Testis (tissue), 3 donors: ENCODE data around the gene GDF11. TPM values are rescaled to one million over a fixed set of nuclear protein-coding genes. Genes with fewer than 3 reads are reported as not detected.

ENCODE experiments used
- DNase-seq: peaks from one replicate; pipeline ENCODE4 v3.0.0-alpha.2; 2019
- H3K27ac ChIP-seq, 2 donors: fragments of 200-600 bp; sonication (generic); one replicate each; pipeline ENCODE4 v1.5.1; 2019
- H3K27me3 ChIP-seq: fragments of 200-600 bp; sonication (generic); one replicate; pipeline ENCODE4 v1.5.1; 2019
- H3K36me3 ChIP-seq: fragments of 200-600 bp; sonication (generic); one replicate; pipeline ENCODE4 v1.5.1; 2017; ENCODE audit warnings: low read depth; ENCODE audit errors: missing control alignments
- H3K4me1 ChIP-seq: fragments of 200-600 bp; sonication (generic); one replicate; pipeline ENCODE4 v1.5.1; 2019
- H3K4me3 ChIP-seq, 2 donors: fragments of 200-600 bp; sonication (generic); one replicate each; pipeline ENCODE4 v1.5.1; 2017 to 2019
- H3K9me3 ChIP-seq: fragments of 200-600 bp; sonication (generic); one replicate; pipeline ENCODE4 v1.5.1; 2017
- CTCF ChIP-seq, 3 experiments: fragments of 450-650 bp in 2 of 3; fragments of 200-600 bp in 1 of 3; sonication (generic) in 1 of 3; IDR thresholded peaks; one replicate each; pipeline ENCODE4 v1.5.1; 2016 to 2019; ENCODE audit warnings: antibody characterized with exemption in 3 of 3, mild to moderate bottlenecking in 2 of 3, moderate library complexity in 1 of 3
- POLR2A ChIP-seq: fragments of 450-650 bp; IDR thresholded peaks from one replicate; pipeline ENCODE4 v1.6.1; 2017; ENCODE audit warnings: antibody characterized with exemption, mild to moderate bottlenecking, moderate library complexity
- whole genome bisulfite sequencing, 2 donors: methylation state at CpG; one replicate each; pipeline ENCODE4 v1.1.5; 2018; 5-methylcytosine and 5-hydroxymethylcytosine counted together
- intact Hi-C: fragments of 100-400 bp; cut with DNase I; formaldehyde crosslinking; loops from one replicate; pipeline ENCODE4 v1.15.1; 2023; ENCODE audit warnings: low total_unique reads
- polyA plus RNA-seq: library from polyadenylated mRNA; stranded (reverse); fragments of 350-450 nt; fragmentation: Illumina TruSeq; extraction: RNeasy Lipid Tissue Mini Kit (QIAGEN cat#74804); gene quantifications from one replicate; pipeline ENCODE4 v1.2.3, GENCODE V29; 2014; ENCODE audit warnings: low read depth, low replicate concordance; ENCODE audit not compliant: insufficient read depth
- total RNA-seq, 2 donors: library from RNA; depleted of rRNA; stranded (reverse); fragments of >200 nt; gene quantifications; one replicate each; pipeline ENCODE4 v1.2.3, GENCODE V29; 2016

Gene GDF11
- total and polyA plus RNA-seq, 3 donors from 2014 or later = 3.0 to 3.3 (median 3.1) TPM

DNA sequence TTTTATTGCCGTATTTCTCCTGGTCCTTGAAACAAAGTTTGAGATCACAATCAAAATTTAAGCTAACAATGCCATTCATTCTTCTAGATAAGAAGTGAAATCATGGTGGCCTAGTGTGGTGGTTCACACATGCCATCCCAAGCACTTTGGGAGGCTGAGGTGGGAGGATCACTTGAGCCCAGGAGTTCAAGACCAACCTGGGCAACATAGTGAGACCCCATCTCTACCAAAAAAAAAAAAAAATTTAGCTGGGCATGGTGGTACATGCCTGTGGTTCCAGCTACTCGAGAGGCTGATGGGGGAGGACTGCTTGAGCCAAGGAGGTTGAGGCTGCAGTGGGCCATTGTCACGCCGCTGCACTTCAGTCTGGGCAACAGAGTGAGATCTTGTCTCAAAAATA lies 24.2 kb downstream of the GDF11 start:
- no peak for DNase-seq
- WGBS, 2 donors = 91 to 94% methylated on average over 4 of the region's 4 CpGs
- H3K36me3 ChIP-seq = no peaks in the 10 kb centered on the region
- H3K27me3 ChIP-seq = no peaks in the 10 kb centered on the region
- H3K4me3 ChIP-seq = no peak overlapping the region
- intact Hi-C loops = no loop called here
- TF ChIP-seq CTCF (IDR thresholded peaks at IDR 0.05) (no peak), POLR2A (no peak)
- H3K27ac ChIP-seq = no peak overlapping the region
- H3K4me1 ChIP-seq = no peaks in the 10 kb centered on the region
- H3K9me3 ChIP-seq = no peaks in the 10 kb centered on the region

DNA sequence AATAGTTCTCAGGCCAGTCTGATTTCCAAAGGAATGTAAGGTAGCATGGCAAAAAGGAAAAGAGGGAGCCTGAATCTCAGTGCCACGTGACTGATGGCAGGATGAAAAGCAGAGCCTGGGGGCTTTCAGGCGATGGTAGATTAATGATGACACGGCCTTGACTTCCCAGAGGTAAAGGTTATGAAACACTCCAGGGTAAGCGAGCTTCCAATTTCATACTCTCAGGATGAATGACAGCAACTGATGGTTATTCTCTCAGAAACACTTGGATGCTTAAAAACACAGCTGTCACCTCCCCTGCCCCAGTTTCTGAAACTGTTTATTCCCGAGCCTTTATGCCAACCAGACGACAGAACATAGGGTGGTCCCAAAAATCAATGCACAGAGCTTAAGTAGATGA lies 28.8 kb downstream of the GDF11 start:
- Histone ChIP-seq H3K36me3 (no peaks in the 10 kb centered on the region), H3K4me3 (no peak overlapping the region), H3K9me3 (no peaks in the 10 kb centered on the region), H3K27me3 (no peaks in the 10 kb centered on the region), H3K4me1 (no peaks in the 10 kb centered on the region), H3K27ac (no peak overlapping the region)
- 71 to 73% methylated on average over 6 of the region's 6 CpGs for WGBS, 2 donors
- intact Hi-C loops = no loop called here
- TF ChIP-seq CTCF (IDR thresholded peaks at IDR 0.05) (no peak), POLR2A (no peak)
- no peak for DNase-seq

DNA sequence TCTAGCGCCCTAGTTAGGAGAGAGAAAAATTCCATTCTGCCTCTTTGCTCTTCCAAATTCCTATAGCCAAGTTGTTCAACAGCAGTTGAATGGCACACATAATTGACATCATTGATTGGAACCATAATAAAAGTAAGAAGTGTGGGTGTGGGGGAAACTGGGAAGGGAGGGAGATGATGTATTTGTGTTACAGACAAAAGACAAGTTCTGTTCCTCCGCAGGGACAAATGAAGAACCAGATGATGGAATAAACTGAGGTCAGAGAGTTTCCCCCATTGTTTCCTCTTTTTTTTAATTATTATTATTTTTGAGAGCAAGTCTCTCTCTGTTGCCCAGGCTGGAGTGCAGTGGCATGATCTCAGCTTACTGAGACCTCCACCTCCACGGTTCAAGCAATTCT lies 34.9 kb downstream of the GDF11 start:
- Histone ChIP-seq H3K27ac (no peak overlapping the region), H3K4me3 (no peak overlapping the region), H3K9me3 (no peaks in the 10 kb centered on the region), H3K27me3 (no peaks in the 10 kb centered on the region), H3K36me3 (no peaks in the 10 kb centered on the region), H3K4me1 (no peaks in the 10 kb centered on the region)
- 89 to 95% methylated on average over 3 of the region's 3 CpGs for WGBS, 2 donors
- no peak for DNase-seq
- TF ChIP-seq POLR2A = no peak
- no peak for TF ChIP-seq CTCF (IDR thresholded peaks at IDR 0.05)
- intact Hi-C loops = no loop called here

GRCh38 chr12:55780685-55781084 lies 37.8 kb downstream of the GDF11 start:
- Histone ChIP-seq H3K9me3 (no peaks in the 10 kb centered on the region), H3K4me1 (no peaks in the 10 kb centered on the region), H3K27me3 (no peaks in the 10 kb centered on the region), H3K27ac (no peak overlapping the region), H3K36me3 (no peaks in the 10 kb centered on the region), H3K4me3 (no peak overlapping the region)
- DNase-seq = no peak
- intact Hi-C loops = no loop called here
- no peak for TF ChIP-seq POLR2A
- no peak for TF ChIP-seq CTCF (IDR thresholded peaks at IDR 0.05)
- WGBS, 2 donors = 31 to 38% methylated on average over 2 of the region's 2 CpGs

GRCh38 chr12:55788546-55788945 lies 45.6 kb downstream of the GDF11 start:
- no peak overlapping the region for H3K4me3 ChIP-seq
- no peak for DNase-seq
- no peaks in the 10 kb centered on the region for H3K27me3 ChIP-seq
- WGBS, 2 donors = 64 to 87% methylated on average over 7 of the region's 7 CpGs
- no peaks in the 10 kb centered on the region for H3K4me1 ChIP-seq
- H3K9me3 ChIP-seq = no peaks in the 10 kb centered on the region
- no peaks in the 10 kb centered on the region for H3K36me3 ChIP-seq
- no peak for TF ChIP-seq POLR2A
- no peak for TF ChIP-seq CTCF (IDR thresholded peaks at IDR 0.05)
- intact Hi-C loops = no loop called here
- H3K27ac ChIP-seq = no peak overlapping the region
